NCI-H526 (cell line): ENCODE results near the gene NUP93.
A peak's percentile ranks its signal among the peaks of the same experiment; 100 is the strongest.
"Not testable (repeated sequence)": the region's sequence is repeated elsewhere in the genome, so short reads cannot be mapped to it uniquely, and the experiment has no call there.

Source experiments
- DNase-seq, 2 experiments: peaks; one replicate each; lab custom pipeline; 2025; lab: John Stamatoyannopoulos, UW

NUP93 gene

DNA sequence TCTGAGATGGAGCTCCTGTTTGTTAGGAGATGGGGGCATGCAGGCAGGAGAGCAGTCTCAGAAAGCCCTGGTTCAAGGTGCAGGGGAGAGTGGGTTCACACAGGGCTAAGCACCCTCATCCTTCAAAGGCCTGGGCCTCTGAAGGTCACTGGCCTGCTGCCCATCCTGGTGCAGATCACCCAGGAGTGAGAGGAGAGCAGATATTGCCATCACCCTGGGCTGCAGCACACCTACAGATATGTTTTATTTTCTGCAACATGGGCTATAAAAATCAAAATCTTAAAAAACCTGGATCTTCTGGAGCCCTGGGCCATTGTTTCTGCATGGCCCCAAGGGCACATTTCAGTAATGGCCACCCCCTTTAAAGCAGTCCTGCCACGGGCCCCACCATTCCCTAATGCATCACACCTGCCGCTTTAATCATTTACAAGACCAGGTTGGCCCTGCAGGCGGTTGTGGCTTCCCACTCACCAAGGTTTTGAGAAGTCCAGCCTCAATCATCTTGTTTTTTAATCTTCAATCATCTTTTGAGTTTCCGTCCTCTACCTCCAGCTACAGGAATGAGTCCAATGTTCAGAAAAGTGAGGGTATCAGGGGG is 20.4 kb upstream of the NUP93 start:
- DNase-seq = no peak

DNA sequence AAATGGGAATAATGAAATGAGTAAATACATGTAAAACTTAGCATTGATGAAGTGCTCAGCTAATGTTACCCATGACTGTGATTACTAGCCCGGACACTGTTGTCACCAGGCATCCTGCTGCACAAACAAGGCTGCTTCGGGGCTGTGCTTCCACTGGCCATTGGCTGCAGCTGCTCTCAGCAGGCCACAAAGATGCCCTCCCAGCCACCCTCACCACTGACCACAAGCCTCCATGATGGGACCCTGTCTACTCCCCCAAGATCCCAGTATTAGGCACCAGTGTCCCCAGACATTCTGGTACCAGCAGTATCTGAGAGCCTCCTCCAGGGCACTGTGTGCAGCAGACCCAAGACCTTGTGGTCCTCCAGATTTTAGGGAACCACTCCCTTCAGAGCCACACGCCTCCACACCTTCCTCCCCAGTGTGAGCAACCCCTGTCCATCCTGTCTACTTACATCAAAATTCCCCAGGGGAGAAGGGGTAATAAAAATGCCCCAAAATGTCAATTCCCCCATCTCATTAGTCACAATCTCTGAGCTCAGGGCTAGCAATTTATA is 19.7 kb upstream of the NUP93 start:
- DNase-seq = no peak

DNA sequence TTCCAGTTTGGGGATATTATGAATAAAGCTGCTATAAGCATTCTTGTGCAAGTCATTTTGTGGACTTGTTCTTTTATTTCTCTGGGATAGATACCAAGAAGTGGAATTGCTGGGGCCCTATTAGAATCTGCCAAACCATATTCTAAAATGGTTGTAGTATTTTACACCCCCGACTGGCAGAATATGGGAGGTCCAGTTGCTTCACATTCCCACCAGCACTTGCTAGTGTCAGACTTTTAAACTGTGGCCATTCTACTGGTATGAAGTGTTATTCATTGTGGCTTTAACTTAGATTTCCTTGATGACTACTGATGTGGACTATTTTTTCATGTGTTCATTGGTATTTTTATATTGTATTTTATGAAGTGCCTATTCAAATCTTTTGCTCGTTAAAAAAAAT is 18.1 kb upstream of the NUP93 start:
- no peak for DNase-seq

GRCh38 chr16:56713794-56714193 is 16.1 kb upstream of the NUP93 start:
- DNase-seq = no peak

DNA sequence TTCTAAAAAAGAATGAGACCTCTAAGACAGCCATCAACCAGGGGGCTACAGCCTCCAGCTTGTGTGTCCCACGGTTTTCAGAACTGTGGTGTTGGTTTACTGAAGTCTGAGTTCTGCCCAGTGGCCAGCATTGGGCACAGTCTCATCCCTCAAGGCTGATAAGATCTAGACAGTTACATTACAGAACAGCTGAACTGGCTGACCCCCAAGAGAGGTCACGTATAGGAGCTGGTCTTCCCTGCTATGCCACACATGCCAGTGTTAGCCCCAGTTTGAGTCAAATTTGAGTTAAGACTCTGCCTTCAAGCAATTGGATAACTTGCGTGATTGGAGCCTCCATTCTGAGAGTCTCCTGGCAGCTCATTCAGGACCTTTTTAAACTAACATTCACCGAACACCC is 14.8 kb upstream of the NUP93 start:
- DNase-seq = no peak

- DNase-seq = no peak
Measured at GRCh38 chr16:56716761-56717160, 13.2 kb upstream of the NUP93 start.

DNA sequence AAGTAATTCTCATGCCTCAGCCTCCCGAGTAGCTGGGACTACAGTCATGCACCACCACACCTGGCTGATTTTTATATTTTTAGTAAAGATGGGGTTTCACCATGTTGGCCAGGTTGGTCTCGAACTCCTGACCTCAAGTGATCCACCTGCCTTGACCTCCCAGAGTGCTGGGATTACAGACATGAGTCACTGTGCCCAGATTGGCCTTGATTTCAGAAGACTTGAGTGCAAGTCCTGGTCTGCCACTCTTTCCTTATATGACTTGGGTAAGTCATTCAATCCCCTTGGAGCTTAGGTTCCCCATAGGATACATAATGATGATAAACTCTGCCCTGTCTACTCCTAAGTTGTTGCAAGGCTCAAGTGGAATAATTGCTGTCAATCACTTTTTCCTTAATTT is 12.4 kb upstream of the NUP93 start:
- DNase-seq = not testable (repeated sequence)

DNA sequence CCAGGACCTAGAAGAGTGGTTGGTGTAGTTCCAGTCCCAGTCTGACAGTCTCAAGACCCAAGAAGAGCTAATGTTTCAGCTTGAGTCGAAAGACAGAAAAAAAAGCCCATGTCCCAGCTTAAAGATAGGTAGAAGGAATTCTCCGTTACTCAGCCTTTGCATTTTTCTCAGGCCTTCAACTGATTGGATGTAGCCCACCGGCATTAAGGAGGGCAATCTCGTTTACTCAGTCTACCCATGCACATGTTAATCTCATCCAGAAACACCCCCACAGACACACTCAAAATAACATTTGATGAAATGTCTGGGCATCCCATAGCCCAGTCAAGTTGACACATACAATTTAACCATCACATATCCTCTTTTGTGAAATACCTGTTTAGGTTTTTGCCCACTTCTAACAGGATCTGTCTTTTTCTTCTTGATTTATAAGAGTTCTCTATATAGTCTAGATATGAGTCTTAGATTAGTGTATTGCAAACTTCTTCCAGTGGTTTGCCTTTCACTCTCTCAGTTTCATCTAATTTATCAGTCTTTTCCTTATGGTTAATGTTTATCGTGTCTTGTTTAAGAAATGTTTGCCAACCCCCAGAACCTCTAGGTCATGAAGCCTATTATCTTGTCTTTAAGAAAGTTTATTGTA is 7.6 kb upstream of the NUP93 start:
- DNase-seq = no peak

DNA sequence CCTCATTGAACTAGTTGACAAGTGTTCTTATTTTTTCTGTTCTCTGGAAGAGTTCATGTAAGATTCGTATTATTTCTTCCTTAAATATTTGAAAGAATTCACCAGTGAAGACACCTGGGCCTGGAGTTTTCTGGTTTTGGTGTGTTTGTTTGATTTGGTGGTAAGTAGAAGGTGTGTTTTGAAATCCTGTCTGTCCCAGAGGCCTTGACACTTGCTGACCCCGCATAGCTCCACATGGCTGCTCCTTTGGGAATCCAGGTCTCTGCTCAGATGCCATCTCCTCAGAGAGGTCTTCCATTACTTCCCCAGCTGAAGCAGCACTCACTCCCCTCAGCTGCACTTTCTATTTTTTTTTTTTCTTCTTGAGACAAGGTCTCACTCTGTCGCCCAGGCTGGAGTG is 5.7 kb upstream of the NUP93 start:
- no peak for DNase-seq

DNA sequence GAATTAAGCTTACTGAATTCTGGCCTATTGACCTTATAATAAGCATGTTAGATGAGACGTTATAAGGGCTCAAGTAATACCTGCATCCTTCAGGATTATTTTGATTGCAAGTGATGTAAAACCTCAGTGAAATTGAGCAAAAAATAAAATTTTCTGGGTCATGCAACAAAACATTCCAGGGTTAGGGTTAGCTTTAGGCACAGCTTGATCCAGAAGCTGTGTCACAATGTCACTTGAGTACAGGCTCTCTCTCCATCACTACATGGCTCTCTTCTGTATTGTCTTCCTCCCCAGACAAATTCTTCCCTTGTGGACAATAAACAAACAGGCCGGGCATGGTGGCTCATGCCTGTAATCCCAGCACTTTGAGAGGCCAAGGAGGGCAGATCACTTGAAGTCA is 3.6 kb upstream of the NUP93 start:
- no peak for DNase-seq

- no peak for DNase-seq
Measured at GRCh38 chr16:56726926-56727325, 3.0 kb upstream of the NUP93 start.

DNA sequence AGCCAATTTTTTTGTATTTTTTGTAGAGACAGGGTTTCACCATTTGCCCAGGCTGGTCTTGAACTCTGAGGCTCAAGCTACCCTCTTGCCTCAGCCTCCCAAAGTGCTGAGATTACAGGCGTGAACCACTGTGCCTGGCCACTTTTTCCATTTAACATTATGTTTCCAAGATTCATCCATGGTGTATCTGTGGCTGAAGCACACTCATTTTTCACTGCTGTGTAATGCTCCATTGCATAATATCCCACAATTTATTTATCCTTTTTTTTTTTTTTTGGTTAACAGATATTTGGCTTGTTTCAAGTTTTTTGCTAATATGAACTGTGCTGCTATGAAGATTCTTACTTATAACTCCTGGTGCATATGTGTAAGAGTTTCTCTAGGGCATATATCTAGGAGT is 1.9 kb upstream of the NUP93 start:
- DNase-seq = no peak

DNA sequence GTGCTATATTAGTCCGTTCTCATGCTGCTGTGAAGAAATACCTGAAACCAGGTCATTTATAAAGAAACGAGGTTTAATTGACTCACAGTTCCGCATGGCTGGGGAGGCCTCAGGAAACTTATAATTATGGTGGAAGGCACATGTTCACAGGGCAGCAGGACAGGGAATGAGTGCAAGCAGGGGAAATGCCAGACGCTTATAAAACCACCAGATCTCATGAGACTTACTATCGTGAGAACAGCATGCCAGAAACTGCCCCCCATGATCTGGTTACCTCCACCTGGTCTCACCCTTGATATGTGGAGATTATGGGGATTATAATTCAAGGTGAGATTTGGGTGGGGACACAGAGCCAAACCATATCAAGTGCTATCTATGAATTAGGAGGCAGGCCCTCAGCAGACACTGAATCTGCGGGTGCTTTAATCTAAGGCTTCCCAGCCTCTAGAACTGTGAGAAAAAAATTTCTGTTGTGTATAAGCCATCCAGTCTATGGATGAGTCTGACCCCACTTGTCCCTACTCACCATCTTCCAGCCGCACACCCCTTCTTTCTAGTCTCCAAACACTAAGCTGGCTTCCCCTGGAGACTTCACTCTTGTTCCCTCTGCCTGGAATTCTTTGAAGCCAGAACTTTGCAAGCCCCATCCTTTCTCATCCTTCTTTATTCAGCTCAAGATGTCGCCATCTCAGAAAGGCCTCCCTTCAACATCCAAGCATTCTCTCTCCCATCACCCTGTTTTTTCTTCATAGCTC is 772 bp upstream of the NUP93 start:
- DNase-seq = peak in 1 of 2 experiments; percentile 5

DNA sequence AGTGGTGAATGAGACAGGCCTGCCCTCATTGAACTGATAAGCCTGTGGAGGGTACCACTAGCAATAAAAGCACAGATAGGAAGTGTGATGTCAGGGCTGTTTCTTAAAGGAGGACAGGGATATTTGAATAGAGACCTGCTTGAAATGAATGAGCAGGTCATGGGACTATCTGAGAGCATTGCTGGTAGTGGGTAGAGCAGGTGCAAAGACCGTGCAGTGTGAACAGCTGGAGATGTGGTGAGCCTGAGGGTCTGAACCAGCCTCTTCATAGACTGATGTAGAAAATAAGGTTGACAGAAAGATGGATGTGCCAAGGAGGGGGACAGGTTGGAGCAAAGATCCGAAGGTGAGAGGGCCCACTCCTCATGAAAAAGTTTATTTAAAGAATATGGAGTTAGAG is 2.4 kb downstream of the NUP93 start:
- no peak for DNase-seq

GRCh38 chr16:56732832-56733231 is 2.9 kb downstream of the NUP93 start:
- no peak for DNase-seq

DNA sequence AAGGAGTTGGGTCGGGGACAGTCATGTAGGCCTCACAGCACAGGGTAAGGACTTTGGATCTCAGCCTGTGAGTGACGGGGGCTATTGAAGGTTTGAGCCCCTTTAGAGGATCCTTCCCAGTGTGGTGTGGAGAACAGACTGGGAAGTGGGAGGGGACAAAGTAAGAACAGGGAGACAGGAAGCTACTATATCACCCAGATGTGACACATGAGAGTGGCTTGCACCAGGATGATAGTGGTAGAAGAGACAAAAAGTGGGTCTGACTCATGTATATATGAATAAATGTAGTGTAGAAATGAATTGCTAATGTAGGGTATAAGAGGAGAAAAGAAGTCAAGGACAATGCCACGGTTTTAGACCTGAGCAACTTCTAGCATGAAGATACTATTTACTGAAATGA is 4.5 kb downstream of the NUP93 start:
- no peak for DNase-seq

GRCh38 chr16:56736476-56736875 is 6.5 kb downstream of the NUP93 start:
- no peak for DNase-seq

DNA sequence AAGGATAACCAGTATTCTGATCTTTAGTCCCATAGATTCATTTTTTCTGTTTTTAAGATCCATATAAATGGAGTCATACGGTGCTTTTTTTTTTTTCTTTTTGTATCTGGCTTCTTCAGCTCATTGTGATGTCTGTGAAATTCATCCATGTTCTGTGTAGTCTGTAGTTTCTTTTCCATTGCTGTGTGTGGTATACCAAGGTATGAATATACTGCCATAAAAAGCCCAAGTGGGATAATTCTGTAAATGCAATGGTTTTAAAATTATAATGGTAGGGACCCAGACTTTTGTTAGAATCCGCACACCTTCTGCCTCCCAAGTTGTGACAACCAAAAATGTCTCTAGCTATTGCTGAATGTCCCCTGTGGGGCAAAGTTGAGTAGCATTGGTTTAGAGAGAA is 7.6 kb downstream of the NUP93 start:
- DNase-seq = no peak

- no peak for DNase-seq
Measured at GRCh38 chr16:56738221-56738620, 8.3 kb downstream of the NUP93 start.

GRCh38 chr16:56739378-56739777 is 9.4 kb downstream of the NUP93 start:
- DNase-seq = not testable (repeated sequence)

- DNase-seq = no peak
Measured at GRCh38 chr16:56741399-56741798, 11.5 kb downstream of the NUP93 start.

DNA sequence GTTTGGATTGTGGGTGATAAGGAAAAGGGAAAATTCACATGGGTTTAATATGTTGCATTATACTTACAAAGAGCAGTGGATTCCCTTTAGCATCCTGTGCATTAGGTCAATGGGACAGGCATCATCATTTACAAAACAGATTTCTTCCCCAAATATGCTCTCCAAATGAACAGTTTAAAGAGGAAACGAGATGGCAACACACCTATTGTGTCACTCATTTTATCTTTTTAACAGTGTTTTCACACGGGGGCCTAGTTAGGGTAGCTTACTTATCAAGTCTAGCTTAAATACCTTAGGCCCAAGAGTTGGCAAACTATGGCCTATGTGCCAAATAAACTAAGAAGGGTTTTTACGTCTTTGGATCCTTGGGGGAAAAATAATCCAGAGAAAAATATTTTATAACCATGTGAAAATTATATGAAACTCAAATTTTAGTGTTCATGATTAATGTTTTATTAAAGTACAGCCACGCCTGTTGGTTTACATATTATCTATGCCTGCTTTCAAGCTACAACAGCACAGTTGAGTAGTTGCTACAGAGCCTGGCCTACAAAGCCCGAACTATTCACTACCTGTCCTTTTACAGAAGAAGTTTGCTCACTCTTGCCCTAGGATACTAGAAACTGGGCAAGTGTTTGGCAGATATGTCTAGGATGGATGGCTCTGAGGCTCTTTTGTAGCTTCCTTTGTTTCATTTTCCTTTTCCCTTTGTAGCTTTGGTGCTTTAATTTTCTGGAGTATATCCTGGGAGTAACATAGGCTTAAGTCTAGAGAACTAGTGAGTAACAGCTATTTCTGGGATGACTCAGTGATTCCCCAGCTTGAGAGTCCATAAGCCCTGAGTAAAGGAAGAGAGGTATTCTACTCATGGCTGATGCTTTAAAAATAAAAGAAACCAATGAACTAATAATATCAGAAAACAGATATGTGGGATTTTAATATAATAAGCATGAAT is 12.4 kb downstream of the NUP93 start:
- no peak for DNase-seq
